ENCODE data around the gene RPS21.

- no peak for TF ChIP-seq CTCF (IDR thresholded peaks at IDR 0.05)
- TF ChIP-seq ZFX (IDR thresholded peaks at IDR 0.05; ENCODE audit: borderline replicate concordance) = no peak
Observed at GRCh38 chr20:62367633-62368391, 19.1 kb upstream of the RPS21 start.
